Measurements from ENCODE around the gene RFX7.

DNA sequence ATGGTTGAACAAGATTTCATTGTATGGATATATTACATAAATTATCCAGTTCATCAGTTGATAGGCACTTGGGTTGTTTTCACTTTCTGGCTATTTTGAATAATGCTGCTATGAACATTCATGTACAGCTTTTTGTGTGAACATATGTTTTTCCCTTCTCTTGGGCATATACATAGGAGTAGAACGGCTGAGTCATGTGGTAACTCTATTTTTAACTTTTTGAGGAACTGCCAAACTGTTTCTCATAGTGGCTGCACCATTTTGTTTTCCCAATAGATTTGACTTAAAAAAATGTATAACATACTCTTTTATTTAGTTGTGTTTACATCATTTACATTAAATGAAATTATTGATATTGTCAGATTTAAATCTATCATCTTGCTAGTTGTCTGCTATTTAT is 28.8 kb upstream of the RFX7 start:
- TF ChIP-seq, protein P1, sequence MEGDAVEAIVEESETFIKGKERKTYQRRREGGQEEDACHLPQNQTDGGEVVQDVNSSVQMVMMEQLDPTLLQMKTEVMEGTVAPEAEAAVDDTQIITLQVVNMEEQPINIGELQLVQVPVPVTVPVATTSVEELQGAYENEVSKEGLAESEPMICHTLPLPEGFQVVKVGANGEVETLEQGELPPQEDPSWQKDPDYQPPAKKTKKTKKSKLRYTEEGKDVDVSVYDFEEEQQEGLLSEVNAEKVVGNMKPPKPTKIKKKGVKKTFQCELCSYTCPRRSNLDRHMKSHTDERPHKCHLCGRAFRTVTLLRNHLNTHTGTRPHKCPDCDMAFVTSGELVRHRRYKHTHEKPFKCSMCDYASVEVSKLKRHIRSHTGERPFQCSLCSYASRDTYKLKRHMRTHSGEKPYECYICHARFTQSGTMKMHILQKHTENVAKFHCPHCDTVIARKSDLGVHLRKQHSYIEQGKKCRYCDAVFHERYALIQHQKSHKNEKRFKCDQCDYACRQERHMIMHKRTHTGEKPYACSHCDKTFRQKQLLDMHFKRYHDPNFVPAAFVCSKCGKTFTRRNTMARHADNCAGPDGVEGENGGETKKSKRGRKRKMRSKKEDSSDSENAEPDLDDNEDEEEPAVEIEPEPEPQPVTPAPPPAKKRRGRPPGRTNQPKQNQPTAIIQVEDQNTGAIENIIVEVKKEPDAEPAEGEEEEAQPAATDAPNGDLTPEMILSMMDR (IDR thresholded peaks at IDR 0.05), result no peak
- no peak for TF ChIP-seq EZH2 (IDR thresholded peaks at IDR 0.05; ENCODE audit: borderline replicate concordance, insufficient read depth, low read depth, low read length, poor library complexity, severe bottlenecking)
